IPS-20b (cell line): ENCODE results near the gene KRTAP4-5.
"Not testable (repeated sequence)": the region's sequence is repeated elsewhere in the genome, so short reads cannot be mapped to it uniquely, and the experiment has no call there.

ENCODE experiments used
- H3K27ac ChIP-seq: one replicate; pipeline ENCODE4 v1.5.1; 2013; ENCODE audit warnings: low read length
- H3K27me3 ChIP-seq: 2 replicates; pipeline ENCODE4 v1.6.1; 2013; ENCODE audit warnings: mild to moderate bottlenecking, low read length, inconsistent platforms; ENCODE audit not compliant: insufficient read depth
- H3K36me3 ChIP-seq: 2 replicates; pipeline ENCODE4 v1.6.1; 2013; ENCODE audit warnings: low read depth, mild to moderate bottlenecking, inconsistent platforms, low read length, moderate library complexity; ENCODE audit not compliant: insufficient read depth
- H3K4me1 ChIP-seq: 2 replicates; pipeline ENCODE4 v1.6.1; 2013; ENCODE audit warnings: mild to moderate bottlenecking, control low read depth, inconsistent platforms, low read length, moderate library complexity; ENCODE audit not compliant: insufficient read depth
- H3K4me3 ChIP-seq: 2 replicates; pipeline ENCODE4 v1.5.1; 2013; ENCODE audit warnings: mild to moderate bottlenecking, low read length, inconsistent platforms
- H3K9ac ChIP-seq: 2 replicates; pipeline ENCODE4 v1.6.1; 2013; ENCODE audit warnings: low read depth, mild to moderate bottlenecking, inconsistent platforms, low read length, moderate library complexity
- H3K9me3 ChIP-seq: 2 replicates; pipeline ENCODE4 v1.6.1; 2013; ENCODE audit warnings: mild to moderate bottlenecking, low read depth, low read length, inconsistent platforms; ENCODE audit not compliant: insufficient read depth

KRTAP4-5 gene

DNA sequence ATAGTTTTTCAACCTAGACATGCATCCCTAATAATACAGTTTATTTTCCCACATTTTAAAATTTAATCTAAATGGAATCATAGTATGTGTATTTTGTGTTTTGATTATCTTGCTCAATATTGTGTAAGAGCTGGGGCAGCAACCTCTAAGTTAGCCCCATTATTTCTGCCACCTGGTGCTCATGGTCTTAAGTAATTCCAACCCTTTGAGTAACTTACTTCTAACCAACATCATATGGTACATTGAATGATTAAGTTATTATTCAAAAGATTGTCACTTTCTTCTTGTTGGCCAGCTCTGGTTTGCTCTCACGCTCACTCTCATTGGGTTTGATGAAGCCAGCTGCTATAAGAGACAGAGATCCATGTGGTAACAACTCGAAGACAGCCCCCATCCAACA, 22.3 kb upstream of the KRTAP4-5 start:
- H3K9ac ChIP-seq: no peak overlapping the region
- H3K36me3 ChIP-seq: no peaks in the 10 kb centered on the region
- no peak overlapping the region for H3K27ac ChIP-seq
- no peak overlapping the region for H3K4me3 ChIP-seq
- H3K4me1 ChIP-seq: no peaks in the 10 kb centered on the region
- H3K9me3 ChIP-seq: no peaks in the 10 kb centered on the region
- no peaks in the 10 kb centered on the region; the same call in 1 of the 2 replicates for H3K27me3 ChIP-seq

DNA sequence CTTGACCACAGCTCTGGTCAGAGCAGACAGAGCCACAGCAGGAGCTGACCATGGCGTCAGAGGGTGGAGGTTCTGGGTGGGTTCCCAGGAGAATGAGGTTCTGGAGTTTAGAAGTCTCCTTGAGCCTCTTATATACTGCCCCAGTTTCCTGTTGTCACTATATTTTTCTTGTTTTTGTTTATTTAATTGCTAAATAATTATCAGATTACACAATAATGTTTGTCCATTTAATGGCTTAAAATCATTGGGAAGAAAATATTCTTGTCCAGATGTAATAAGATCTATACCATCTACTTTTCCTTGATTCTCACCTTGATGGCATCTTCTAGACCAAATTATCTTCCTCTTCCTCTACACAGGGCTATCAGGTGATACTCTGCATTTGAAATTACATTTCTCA, 18.5 kb upstream of the KRTAP4-5 start, which contains the start of gene KRTAP4-3:
KRTAP4-3 (minus strand) TSS at position 101 of the 400 bp plus-strand sequence; CDS start at position 52, 49 bp downstream.
- no peaks in the 10 kb centered on the region for H3K9me3 ChIP-seq
- no peaks in the 10 kb centered on the region for H3K36me3 ChIP-seq
- no peak within 1 kb of the TSS for H3K9ac ChIP-seq
- no peak within 1 kb of the TSS for H3K27ac ChIP-seq
- H3K4me3 ChIP-seq: no peak within 1 kb of the TSS
- no peaks in the 10 kb centered on the region for H3K4me1 ChIP-seq
- H3K27me3 ChIP-seq: no peaks in the 10 kb centered on the region

DNA sequence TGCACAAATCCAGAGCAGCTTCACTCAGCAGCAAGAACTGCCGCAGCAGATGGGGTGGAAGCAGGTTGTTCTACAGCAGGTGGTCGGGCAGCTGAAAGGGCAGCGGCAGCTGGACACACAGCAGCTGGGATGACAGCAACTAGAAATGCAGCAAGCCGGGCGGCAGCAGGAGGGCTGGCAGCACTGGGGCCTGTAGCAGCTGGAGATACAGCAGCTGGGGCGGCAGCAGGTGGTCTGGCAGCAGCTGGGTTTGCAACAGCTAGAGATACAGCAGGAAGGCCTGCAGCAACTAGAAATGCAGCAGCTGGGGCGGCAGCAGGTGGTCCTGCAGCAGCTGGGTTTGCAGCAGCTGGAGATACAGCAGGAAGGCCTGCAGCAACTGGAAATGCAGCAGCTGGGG, 17.9 kb upstream of the KRTAP4-5 start:
- Histone ChIP-seq H3K9ac (no peak overlapping the region), H3K4me3 (no peak overlapping the region), H3K27ac (no peak overlapping the region), H3K9me3 (no peaks in the 10 kb centered on the region), H3K36me3 (no peaks in the 10 kb centered on the region), H3K4me1 (no peaks in the 10 kb centered on the region), H3K27me3 (no peaks in the 10 kb centered on the region)

DNA sequence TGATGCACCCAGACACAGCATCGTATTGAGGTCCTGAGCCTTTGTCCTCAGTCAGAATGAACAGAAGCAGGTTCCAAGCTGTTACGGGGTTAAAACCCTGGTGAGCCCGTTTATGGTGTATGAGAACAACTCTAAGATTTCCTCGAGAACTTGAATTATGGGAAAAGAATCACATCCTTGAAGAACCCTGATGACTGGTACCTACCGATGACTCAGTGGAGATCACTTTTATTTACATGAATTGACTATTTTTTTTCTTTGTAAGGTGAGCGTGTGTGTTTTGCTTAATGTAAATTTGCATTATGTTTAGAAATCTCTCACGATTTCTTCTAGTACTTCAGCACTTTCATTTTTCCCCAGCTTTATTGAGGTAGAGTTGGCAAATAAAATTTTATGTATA, 14.2 kb upstream of the KRTAP4-5 start:
- Histone ChIP-seq H3K9me3 (no peaks in the 10 kb centered on the region), H3K9ac (no peak overlapping the region), H3K27ac (no peak overlapping the region), H3K4me1 (no peaks in the 10 kb centered on the region), H3K4me3 (no peak overlapping the region), H3K27me3 (no peaks in the 10 kb centered on the region), H3K36me3 (no peaks in the 10 kb centered on the region)

DNA sequence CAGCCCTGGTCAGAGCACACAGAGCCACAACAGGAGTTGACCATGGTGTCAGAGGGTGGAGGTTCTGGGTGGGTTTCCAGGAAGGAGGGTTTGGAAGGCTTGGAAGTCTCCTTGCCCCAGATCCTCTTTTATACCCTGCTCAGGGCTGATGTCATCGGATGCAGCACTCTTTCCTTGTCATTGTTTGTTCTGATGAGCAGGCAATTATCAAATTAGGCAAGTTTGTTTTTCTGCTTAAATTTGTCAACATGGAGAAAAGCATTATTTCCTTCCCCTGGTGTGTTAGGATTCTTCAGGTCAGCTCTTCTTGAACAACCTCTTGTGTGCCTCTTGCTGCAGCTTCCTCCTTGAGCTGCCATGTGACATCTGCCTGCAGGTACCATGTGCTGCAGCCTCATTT, 11.0 kb upstream of the KRTAP4-5 start, which contains the start of gene KRTAP4-4:
KRTAP4-4 (minus strand) TSS at position 101 of the 400 bp plus-strand sequence; CDS start at position 44, 57 bp downstream.
- no peak within 1 kb of the TSS for H3K9ac ChIP-seq

DNA sequence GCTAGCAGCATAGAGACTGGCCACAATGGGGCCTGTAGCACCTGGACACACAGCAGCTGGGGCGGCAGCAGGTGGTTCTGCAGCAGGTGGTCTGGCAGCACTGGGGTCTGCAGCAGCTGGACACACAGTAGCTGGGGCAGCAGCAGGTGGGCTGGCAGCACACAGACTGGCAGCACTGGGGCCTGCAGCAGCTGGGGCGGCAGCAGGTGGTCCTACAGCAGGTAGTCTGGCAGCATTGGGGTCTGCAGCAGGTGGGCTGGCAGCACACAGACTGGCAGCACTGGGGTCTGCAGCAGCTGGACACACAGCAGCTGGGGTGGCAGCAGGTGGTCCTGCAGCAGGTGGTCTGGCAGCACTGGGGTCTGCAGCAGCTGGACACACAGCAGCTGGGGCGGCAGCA, 10.6 kb upstream of the KRTAP4-5 start:
- not testable (repeated sequence) for H3K27ac ChIP-seq, H3K4me1 ChIP-seq, H3K9ac ChIP-seq, H3K4me3 ChIP-seq, H3K36me3 ChIP-seq, H3K27me3 ChIP-seq, H3K9me3 ChIP-seq

More for the DNA sequence above, 11.0 kb upstream of the KRTAP4-5 start, which contains the start of gene KRTAP4-4:
- Histone ChIP-seq H3K4me1 (no peaks in the 10 kb centered on the region), H3K27me3 (no peaks in the 10 kb centered on the region), H3K4me3 (no peak within 1 kb of the TSS), H3K27ac (no peak within 1 kb of the TSS), H3K9me3 (no peaks in the 10 kb centered on the region), H3K36me3 (no peaks in the 10 kb centered on the region)

DNA sequence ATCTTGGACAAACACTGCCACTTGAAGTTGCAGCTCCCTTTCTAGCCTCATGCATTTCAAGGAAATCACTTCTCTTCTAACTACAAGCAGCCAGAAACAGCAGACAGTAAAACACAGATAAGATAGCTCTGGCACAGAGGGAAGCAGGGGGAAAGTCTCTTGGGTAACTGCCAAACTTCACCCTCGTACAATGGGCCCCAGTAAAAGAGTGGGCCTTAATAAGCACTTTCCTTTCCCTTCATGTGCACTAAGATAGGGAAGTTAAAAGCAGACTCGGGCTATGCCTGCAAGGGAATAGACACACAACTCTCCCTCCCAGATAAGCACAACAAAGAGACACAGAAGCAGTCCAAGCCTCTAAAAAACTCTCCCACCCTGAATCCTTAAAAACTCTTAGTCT, 4.2 kb upstream of the KRTAP4-5 start:
- Histone ChIP-seq H3K4me3 (no peak overlapping the region), H3K27ac (no peak overlapping the region), H3K9ac (no peak overlapping the region), H3K4me1 (no peaks in the 10 kb centered on the region), H3K27me3 (no peaks in the 10 kb centered on the region), H3K36me3 (no peaks in the 10 kb centered on the region), H3K9me3 (no peaks in the 10 kb centered on the region)

DNA sequence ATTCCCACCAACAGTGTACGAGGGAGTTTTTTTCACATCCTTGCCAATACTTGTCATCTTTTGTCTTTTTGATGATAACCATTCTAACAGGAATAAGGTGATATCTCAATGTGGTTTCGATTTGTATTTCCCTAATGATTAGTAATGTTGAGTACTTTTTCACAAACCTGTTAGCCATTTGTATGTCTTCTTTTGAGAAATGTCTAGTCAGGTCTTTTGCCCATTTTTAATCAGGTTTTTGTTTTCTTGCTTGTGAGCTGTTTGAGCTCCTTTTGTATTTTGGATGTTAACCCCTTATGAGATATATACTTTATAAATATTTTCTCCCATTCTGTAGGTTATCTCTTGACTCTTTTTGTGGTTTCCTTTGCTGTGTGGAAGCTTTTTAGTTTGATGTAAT, 1.9 kb upstream of the KRTAP4-5 start:
- no peak overlapping the region for H3K9ac ChIP-seq
- H3K4me3 ChIP-seq: no peak overlapping the region
- H3K27ac ChIP-seq: no peak overlapping the region
- no peaks in the 10 kb centered on the region for H3K27me3 ChIP-seq
- no peaks in the 10 kb centered on the region for H3K4me1 ChIP-seq
- no peaks in the 10 kb centered on the region for H3K36me3 ChIP-seq
- no peaks in the 10 kb centered on the region for H3K9me3 ChIP-seq

DNA sequence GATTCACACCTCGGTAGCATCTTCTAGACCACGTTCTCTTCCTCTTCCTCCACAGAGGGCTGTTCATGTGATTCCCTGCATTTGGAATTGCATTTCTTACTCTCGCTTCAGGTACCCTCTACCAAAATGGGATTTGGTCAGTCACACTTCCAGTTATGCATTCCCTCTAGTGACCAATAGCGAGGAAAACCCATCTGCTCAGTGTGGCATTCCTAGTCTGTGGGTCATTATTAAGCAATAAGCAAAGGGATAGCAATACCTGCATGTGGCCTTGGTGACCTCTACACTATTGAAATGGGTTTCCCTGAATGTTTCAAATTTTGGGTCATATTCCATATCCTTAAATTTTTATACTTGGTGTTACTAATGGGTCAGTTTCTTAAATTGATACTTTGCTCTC, 401 bp upstream of the KRTAP4-5 start:
- no peaks in the 10 kb centered on the region for H3K4me1 ChIP-seq
- H3K9ac ChIP-seq: no peak overlapping the region
- no peaks in the 10 kb centered on the region for H3K9me3 ChIP-seq
- no peak overlapping the region for H3K4me3 ChIP-seq
- no peaks in the 10 kb centered on the region for H3K27me3 ChIP-seq
- no peaks in the 10 kb centered on the region for H3K36me3 ChIP-seq
- no peak overlapping the region for H3K27ac ChIP-seq

DNA sequence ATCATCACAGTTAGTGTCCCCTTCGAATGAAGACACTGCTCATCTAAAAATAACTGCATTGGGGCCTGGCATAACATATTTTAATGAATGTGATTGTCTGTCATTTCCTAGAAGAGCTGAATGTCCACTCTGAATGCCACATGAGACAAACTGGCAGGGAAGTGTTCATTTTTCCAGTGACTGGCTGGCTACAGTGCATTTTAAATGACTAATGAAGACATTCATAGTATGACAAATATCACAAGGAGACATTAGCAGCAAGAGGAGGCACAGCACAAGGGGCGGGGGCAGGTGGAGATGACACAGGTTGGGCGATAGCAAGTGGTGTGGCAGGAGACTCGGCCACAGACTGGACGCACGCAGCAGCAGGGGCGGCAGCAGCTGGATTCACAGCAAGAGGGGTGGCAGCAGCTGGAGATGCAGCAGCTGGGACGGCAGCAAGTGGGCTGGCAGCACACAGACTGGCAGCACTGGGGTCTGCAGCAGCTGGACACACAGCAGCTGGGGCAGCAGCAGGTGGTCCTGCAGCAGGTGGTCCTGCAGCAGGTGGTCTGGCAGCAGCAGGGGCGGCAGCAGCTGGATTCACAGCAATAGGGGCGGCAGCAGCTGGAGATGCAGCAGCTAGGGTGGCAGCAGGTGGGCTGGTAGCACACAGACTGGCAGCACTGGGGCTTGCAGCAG, 514 bp downstream of the KRTAP4-5 start:
- H3K27me3 ChIP-seq, H3K9me3 ChIP-seq, H3K27ac ChIP-seq, H3K9ac ChIP-seq, H3K4me3 ChIP-seq, H3K36me3 ChIP-seq, H3K4me1 ChIP-seq: not testable (repeated sequence)

DNA sequence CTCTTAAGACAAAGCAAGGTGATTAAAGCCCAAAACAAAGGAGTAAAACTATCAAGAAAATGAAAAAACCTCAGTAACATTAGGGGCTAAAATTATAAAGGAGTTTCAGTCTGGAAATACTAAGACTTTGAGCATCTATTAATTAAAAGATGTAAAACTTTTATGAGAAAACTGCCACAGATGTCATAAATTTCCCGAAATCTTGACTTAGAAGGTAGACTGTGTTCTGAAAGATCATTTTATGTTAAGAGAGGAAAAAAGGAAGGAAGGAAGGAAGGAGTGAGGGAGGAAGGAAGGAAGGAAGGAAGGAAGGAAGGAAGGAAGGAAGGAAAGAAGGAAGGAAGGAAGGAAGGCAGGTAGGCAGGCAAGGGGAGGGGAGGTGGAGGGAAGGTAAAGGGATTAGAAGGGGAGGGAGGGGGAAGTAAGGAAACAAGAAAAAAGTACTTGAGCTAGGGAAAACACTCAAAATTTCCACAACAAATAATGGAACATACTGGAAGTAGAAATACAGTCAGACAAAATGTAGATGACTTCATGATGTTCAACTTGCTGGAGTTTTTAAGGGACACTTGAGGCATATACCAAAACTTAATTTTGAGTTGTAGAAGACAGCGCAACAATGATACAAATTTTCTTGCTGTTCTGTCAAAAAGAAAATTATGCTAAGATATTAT, 2.0 kb downstream of the KRTAP4-5 start:
- H3K9ac ChIP-seq: no peak overlapping the region
- no peaks in the 10 kb centered on the region for H3K36me3 ChIP-seq
- H3K4me3 ChIP-seq: no peak overlapping the region
- H3K27ac ChIP-seq: no peak overlapping the region
- H3K4me1 ChIP-seq: no peaks in the 10 kb centered on the region
- peaks cover 14% of the 10 kb centered on the region for H3K9me3 ChIP-seq
- no peaks in the 10 kb centered on the region for H3K27me3 ChIP-seq

DNA sequence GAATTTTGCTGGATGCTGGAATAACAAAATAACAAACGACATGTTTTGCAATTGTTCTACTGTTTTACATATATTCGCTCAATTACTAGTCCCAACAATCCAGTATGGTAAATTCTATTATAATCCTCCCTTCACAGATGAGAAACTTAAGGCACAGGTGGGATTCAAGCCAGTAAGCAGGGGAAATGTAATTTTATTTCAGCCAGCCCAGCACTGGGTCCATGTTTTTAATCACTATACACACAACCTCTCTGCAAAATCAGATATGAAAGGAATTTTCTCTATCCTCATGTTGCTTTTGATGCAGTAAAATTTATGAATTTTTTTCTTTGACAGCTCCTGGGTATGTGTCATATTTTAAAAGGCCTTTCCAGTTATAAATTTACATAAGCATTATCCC, 4.4 kb downstream of the KRTAP4-5 start:
- Histone ChIP-seq H3K27ac (no peak overlapping the region), H3K27me3 (no peaks in the 10 kb centered on the region), H3K4me1 (no peaks in the 10 kb centered on the region), H3K36me3 (no peaks in the 10 kb centered on the region), H3K4me3 (no peak overlapping the region), H3K9me3 (peaks cover 14% of the 10 kb centered on the region), H3K9ac (no peak overlapping the region)
